Stimulated activated CD8-positive, alpha-beta memory T cell treated with anti-CD3 and anti-CD28 coated beads, Interleukin-2, amount 100 ng/mL, for 48 hours (primary cell): ENCODE results near the gene MYO1B.

ENCODE experiments used
- DNase-seq, 2 donors: peaks; one replicate each; pipeline ENCODE4 v3.0.0-alpha.2; 2020; ENCODE audit warnings: low read depth in 2 of 2

Gene MYO1B

GRCh38 chr2:191459158-191459557 is 214.0 kb downstream of the MYO1B start:
- DNase-seq, result no peak

- DNase-seq, result no peak
These were observed 217.2 kb downstream of the MYO1B start for GRCh38 chr2:191462370-191462769.

GRCh38 chr2:191463790-191464189 is 218.6 kb downstream of the MYO1B start:
- DNase-seq, result no peak

GRCh38 chr2:191465766-191466420 is 220.7 kb downstream of the MYO1B start:
- no peak for DNase-seq

GRCh38 chr2:191467113-191467512 is 221.9 kb downstream of the MYO1B start:
- DNase-seq, result no peak

- no peak for DNase-seq
These were observed 225.1 kb downstream of the MYO1B start for GRCh38 chr2:191470306-191470705.

GRCh38 chr2:191474464-191474863 is 229.3 kb downstream of the MYO1B start:
- DNase-seq, result no peak
